GM23338 (cell line): ENCODE data around the gene PPM1L. TPM values are rescaled to one million over a fixed set of nuclear protein-coding genes. Genes with fewer than 3 reads are reported as not detected.

Experiments
- ATAC-seq: fragments of 200-7000 bp; cut with Tn5 transposase; 3 replicates; pipeline ENCODE4 v1.9.1; 2020
- DNase-seq: peaks from one replicate; pipeline ENCODE4 v3.0.0-alpha.2; 2015; ENCODE audit warnings: low spot score
- H2AFZ ChIP-seq: fragments of 200-600 bp; sonication (generic); 2 replicates; pipeline ENCODE4 v1.8.0; 2016; ENCODE audit warnings: antibody characterized with exemption, mild to moderate bottlenecking, moderate library complexity
- H3F3A ChIP-seq: fragments of 200-600 bp; sonication (generic); replicated peaks from 2 replicates; pipeline ENCODE4 v1.8.0; 2017; ENCODE audit warnings: antibody characterized with exemption, mixed run types, low read depth
- H3K27ac ChIP-seq: fragments of 200-600 bp; sonication (generic); 2 replicates; pipeline ENCODE4 v1.6.1; 2016; ENCODE audit warnings: low read depth
- H3K27me3 ChIP-seq: fragments of 200-600 bp; sonication (generic); 2 replicates; pipeline ENCODE4 v1.8.0; 2016; ENCODE audit warnings: mild to moderate bottlenecking, mixed run types, moderate library complexity; ENCODE audit not compliant: insufficient read depth
- H3K36me3 ChIP-seq: fragments of 200-600 bp; sonication (generic); 2 replicates; pipeline ENCODE4 v1.8.0; 2016; ENCODE audit warnings: mild to moderate bottlenecking; ENCODE audit not compliant: insufficient read depth
- H3K4me1 ChIP-seq: fragments of 200-600 bp; sonication (generic); 2 replicates; pipeline ENCODE4 v1.8.0; 2016; ENCODE audit warnings: mild to moderate bottlenecking, moderate library complexity; ENCODE audit not compliant: insufficient read depth
- H3K4me2 ChIP-seq: fragments of 200-600 bp; sonication (generic); 2 replicates; pipeline ENCODE4 v1.7.1; 2017; ENCODE audit warnings: mixed run types
- H3K4me3 ChIP-seq: fragments of 200-600 bp; sonication (generic); 2 replicates; pipeline ENCODE4 v1.6.1; 2016; ENCODE audit warnings: mixed run types
- H3K79me2 ChIP-seq: fragments of 200-600 bp; sonication (generic); replicated peaks from 2 replicates; pipeline ENCODE4 v1.8.0; 2017; ENCODE audit warnings: mild to moderate bottlenecking; ENCODE audit not compliant: insufficient read depth
- H3K9me2 ChIP-seq: fragments of 200-600 bp; sonication (generic); 2 replicates; pipeline ENCODE4 v1.8.0; 2017; ENCODE audit not compliant: insufficient read depth
- H4K20me1 ChIP-seq: fragments of 200-600 bp; sonication (generic); replicated peaks from 2 replicates; pipeline ENCODE4 v1.8.0; 2017; ENCODE audit warnings: mild to moderate bottlenecking; ENCODE audit not compliant: insufficient read depth
- H3K27ac Mint-ChIP-seq: 2 replicates; pipeline ENCODE4 v1.8.0; 2020; ENCODE audit warnings: inconsistent platforms, mild to moderate bottlenecking, moderate library complexity, mixed read lengths
- H3K27me3 Mint-ChIP-seq: 3 replicates; pipeline ENCODE4 v1.8.0; 2022; ENCODE audit warnings: low read depth, mild to moderate bottlenecking, moderate library complexity, mixed read lengths, inconsistent platforms; ENCODE audit not compliant: insufficient read depth, poor library complexity
- H3K36me3 Mint-ChIP-seq: 3 replicates; pipeline ENCODE4 v1.8.0; 2021; ENCODE audit warnings: low read depth, mild to moderate bottlenecking, inconsistent platforms, moderate library complexity, mixed read lengths
- H3K4me1 Mint-ChIP-seq: 3 replicates; pipeline ENCODE4 v1.8.0; 2020; ENCODE audit warnings: mild to moderate bottlenecking, inconsistent platforms, mixed read lengths
- H3K4me3 Mint-ChIP-seq: 3 replicates; pipeline ENCODE4 v1.8.0; 2021; ENCODE audit warnings: moderate library complexity, mild to moderate bottlenecking, inconsistent platforms, mixed read lengths
- H3K9me3 Mint-ChIP-seq: 3 replicates; pipeline ENCODE4 v1.8.0; 2020; ENCODE audit warnings: moderate library complexity, mild to moderate bottlenecking, inconsistent platforms, mixed read lengths
- CREB1 ChIP-seq: fragments of 250-450 bp; sonication (Bioruptor Pico); IDR thresholded peaks from 2 replicates; pipeline ENCODE4 v1.5.0; 2020; ENCODE audit warnings: low read depth, mild to moderate bottlenecking, moderate library complexity
- CTCF ChIP-seq, 2 experiments: fragments of 200-600 bp in 1 of 2; sonication (generic) in 1 of 2; conservative IDR thresholded peaks; 2 replicates each; pipeline versions ENCODE4 v1.5.1 to v1.6.1; 2016 to 2017; ENCODE audit warnings: antibody characterized with exemption in 2 of 2, low read depth in 2 of 2, mild to moderate bottlenecking in 2 of 2, moderate library complexity in 1 of 2
- ETS1 ChIP-seq: IDR thresholded peaks from 2 replicates; pipeline ENCODE4 v1.6.1; 2016; ENCODE audit warnings: antibody characterized with exemption
- EZH2 ChIP-seq: fragments of 200-600 bp; sonication (generic); IDR thresholded peaks from one replicate; pipeline ENCODE4 v1.8.0; 2017; ENCODE audit warnings: antibody characterized with exemption, mild to moderate bottlenecking, low read depth; ENCODE audit not compliant: unreplicated experiment
- EZH2phosphoT487 ChIP-seq: fragments of 200-600 bp; sonication (generic); IDR thresholded peaks from one replicate; pipeline ENCODE4 v1.8.1; 2018; ENCODE audit warnings: antibody characterized with exemption; ENCODE audit not compliant: unreplicated experiment
- JUNB ChIP-seq: IDR thresholded peaks from one replicate; pipeline ENCODE4 v1.6.1; 2016; ENCODE audit warnings: antibody characterized with exemption; ENCODE audit not compliant: unreplicated experiment
- NANOG ChIP-seq: IDR thresholded peaks from 2 replicates; pipeline ENCODE4 v1.6.1; 2016; ENCODE audit warnings: antibody characterized with exemption, borderline replicate concordance
- POLR2AphosphoS5 ChIP-seq: IDR thresholded peaks from 2 replicates; pipeline ENCODE4 v1.6.1; 2016; ENCODE audit warnings: antibody characterized with exemption, low read depth
- REST ChIP-seq: IDR thresholded peaks from one replicate; pipeline ENCODE4 v1.6.1; 2018; ENCODE audit warnings: antibody characterized with exemption; ENCODE audit not compliant: unreplicated experiment
- STAT1 ChIP-seq: IDR thresholded peaks from one replicate; pipeline ENCODE4 v1.6.1; 2016; ENCODE audit warnings: antibody characterized with exemption; ENCODE audit not compliant: unreplicated experiment
- ZNF114 ChIP-seq: fragments of 250-450 bp; sonication (Bioruptor Pico); IDR thresholded peaks from 2 replicates; pipeline ENCODE4 v1.5.0; 2020; ENCODE audit warnings: mild to moderate bottlenecking, moderate library complexity
- ZNF331 ChIP-seq: fragments of 250-450 bp; sonication (Bioruptor Pico); IDR thresholded peaks from 2 replicates; pipeline ENCODE4 v1.5.0; 2020; ENCODE audit warnings: low read depth, mild to moderate bottlenecking, moderate library complexity
- polyA plus RNA-seq: library from polyadenylated mRNA; unstranded; fragments of >200 nt; fragmentation: Nextera tagmentation; extraction: Ambion mirVana; gene quantifications from 2 replicates; pipeline ENCODE4 v1.2.1, GENCODE V29; 2016
- total RNA-seq: library from RNA; depleted of rRNA; stranded (reverse); fragments of >200 nt; shearing (Covaris generic); gene quantifications from 2 replicates; pipeline ENCODE4 v1.2.3, GENCODE V29; 2014

The PPM1L gene
- total and polyA plus RNA-seq, 2 experiments from 2014 or later = 3.9 to 26.4 TPM

- TF ChIP-seq REST (no peak), JUNB (no peak), ZNF331 (CRISPR knock-in tag) (no peak), EZH2phosphoT487 (no peak), CTCF (conservative IDR thresholded peaks at IDR 0.05; ENCODE audit: low read depth in 2 of 2) (no peak), POLR2AphosphoS5 (no peak), ZNF114 (CRISPR knock-in tag) (no peak), NANOG (no peak), EZH2 (no peak)
These were observed 264.2 kb downstream of the PPM1L start (continued) for GRCh38 chr3:161020256-161020655.

GRCh38 chr3:161025911-161026310 is 269.9 kb downstream of the PPM1L start:
- Histone ChIP-seq H3K27ac (no peak overlapping the region), H3K9me2 (no peaks in the 10 kb centered on the region), H3K27me3 (no peaks in the 10 kb centered on the region), H3K4me3 (no peak overlapping the region), H3K4me2 (no peak overlapping the region), H3K79me2 (no peaks in the 10 kb centered on the region), H3K4me1 (peaks cover 4% of the 10 kb centered on the region; the same call in 1 of the 2 replicates), H2AFZ (no peak overlapping the region), H3K36me3 (peaks cover 5% of the 10 kb centered on the region; the same call in 1 of the 2 replicates), H4K20me1 (no peaks in the 10 kb centered on the region), H3F3A (no peaks in the 10 kb centered on the region)
- Mint-ChIP-seq H3K27ac (no peak overlapping the region), H3K4me3 (no peak overlapping the region), H3K27me3 (peaks cover 5% of the 10 kb centered on the region), H3K36me3 (peaks cover 14% of the 10 kb centered on the region), H3K4me1 (peaks cover 14% of the 10 kb centered on the region), H3K9me3 (peaks cover 19% of the 10 kb centered on the region)
- ATAC-seq (no peak), DNase-seq (no peak)
- TF ChIP-seq JUNB = no peak
- no peak for TF ChIP-seq ZNF114 (CRISPR knock-in tag)
- TF ChIP-seq POLR2AphosphoS5 = no peak
- no peak for TF ChIP-seq EZH2phosphoT487
- no peak for TF ChIP-seq STAT1
- no peak for TF ChIP-seq ETS1
- no peak for TF ChIP-seq REST
- TF ChIP-seq CREB1 (CRISPR knock-in tag) = no peak
- no peak for TF ChIP-seq EZH2
- TF ChIP-seq NANOG = no peak
